ENCODE data around the gene MYL10.
"Not testable (repeated sequence)": the region's sequence is repeated elsewhere in the genome, so short reads cannot be mapped to it uniquely, and the experiment has no call there.

MYL10 gene

DNA sequence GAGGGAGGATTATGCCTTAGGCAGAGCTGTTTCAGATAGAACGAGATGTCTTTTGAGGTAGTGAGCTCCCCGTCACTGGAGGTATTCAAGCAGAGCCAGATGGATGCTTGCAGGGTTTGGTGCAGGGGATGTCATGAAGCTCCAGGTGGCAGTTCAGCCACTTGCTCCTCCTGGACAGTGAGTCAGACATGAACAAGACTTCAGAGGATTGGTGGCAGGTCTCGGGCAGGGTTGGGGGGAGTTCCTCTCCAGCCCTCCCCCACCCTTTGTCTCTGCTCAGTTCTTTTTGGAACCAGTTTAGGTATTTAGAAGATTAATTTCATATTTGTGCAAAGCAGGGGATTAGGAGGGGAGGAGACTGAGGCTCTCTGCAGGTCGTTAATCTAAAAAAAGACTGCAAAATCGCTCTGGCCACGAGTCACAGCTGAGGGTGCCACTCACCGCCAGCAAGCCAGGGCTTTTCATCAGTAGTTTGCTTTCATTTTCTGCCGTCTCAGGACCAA is 21.5 kb upstream of the MYL10 start:
- FAIRE-seq, result no peak

DNA sequence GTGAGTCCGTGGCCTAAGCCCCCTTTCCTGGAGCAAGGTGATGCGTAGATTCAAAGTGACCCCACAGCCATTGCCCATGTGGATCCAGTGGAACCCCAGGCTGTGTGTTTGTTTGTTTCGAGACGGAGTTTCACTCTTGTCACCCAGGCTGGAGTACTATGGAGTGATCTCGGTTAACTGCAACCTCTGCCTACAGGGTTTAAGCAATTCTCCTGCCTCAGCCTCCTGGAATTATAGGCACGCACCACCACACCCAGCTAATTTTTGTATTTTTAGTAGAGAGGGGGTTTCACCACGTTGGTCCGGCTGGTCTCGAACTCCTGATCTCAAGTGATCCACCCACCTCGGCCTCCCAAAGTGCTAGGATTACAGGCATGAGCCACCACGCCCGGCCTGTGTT is 18.8 kb upstream of the MYL10 start:
- not testable (repeated sequence) for FAIRE-seq

DNA sequence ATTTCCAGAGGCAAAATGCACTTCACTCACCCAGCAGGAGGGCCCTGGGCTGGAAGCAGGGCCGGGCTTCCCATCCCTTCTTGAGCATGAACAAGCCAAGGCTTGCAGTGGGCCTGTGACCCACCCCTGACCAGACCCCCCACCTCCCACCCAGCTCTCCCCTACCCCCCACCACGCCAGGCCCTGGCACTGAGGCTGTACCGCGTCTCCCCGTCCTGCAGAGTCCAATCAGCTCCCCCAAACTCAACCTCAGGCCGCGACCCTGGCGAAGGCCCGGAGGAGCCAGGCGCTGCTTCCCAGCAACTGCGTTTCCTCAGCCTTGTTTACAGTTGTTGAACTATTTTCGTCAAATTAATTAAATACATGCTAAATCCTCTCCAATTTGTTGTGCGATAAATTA is 16.9 kb upstream of the MYL10 start:
- FAIRE-seq, result no peak

DNA sequence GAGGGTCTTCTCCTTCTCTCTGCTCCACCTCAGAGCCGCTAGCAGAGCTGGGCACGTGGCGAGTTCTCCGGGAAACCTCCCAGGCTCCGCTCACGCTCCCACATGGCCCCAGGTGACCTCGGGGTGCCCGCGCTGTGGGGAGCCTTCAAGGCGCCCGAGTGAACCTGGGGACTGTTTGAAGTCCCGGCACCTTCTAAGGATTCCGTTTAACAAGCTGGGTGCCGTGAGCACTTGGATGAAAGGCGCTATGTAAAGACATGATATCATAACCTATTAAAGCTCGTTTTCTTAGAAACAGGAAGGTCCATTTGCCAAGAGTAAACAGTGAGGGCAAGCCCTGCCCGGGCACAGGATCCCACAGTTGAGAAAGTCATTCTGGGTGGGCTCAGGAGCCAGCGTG is 15.8 kb upstream of the MYL10 start:
- FAIRE-seq, result no peak

DNA sequence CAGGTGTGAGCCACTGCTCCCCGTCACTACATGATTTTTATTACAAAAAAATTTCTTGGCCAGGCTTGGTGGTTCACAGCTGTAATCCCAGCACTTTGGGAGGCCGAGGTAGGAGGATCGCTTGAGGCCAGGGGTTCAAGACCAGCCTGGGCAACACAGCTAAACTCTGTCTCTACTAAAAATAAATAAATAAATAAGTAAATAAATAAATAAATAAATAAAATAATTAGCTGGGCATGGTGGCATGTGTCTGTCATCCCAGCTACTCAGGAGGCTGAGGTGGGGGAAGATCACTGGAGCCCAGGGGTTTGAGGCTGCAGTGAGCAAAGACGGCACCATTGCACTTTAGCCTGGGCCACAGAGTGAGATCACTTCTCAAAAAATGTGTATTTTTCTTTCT is 10.0 kb upstream of the MYL10 start:
- not testable (repeated sequence) for FAIRE-seq

DNA sequence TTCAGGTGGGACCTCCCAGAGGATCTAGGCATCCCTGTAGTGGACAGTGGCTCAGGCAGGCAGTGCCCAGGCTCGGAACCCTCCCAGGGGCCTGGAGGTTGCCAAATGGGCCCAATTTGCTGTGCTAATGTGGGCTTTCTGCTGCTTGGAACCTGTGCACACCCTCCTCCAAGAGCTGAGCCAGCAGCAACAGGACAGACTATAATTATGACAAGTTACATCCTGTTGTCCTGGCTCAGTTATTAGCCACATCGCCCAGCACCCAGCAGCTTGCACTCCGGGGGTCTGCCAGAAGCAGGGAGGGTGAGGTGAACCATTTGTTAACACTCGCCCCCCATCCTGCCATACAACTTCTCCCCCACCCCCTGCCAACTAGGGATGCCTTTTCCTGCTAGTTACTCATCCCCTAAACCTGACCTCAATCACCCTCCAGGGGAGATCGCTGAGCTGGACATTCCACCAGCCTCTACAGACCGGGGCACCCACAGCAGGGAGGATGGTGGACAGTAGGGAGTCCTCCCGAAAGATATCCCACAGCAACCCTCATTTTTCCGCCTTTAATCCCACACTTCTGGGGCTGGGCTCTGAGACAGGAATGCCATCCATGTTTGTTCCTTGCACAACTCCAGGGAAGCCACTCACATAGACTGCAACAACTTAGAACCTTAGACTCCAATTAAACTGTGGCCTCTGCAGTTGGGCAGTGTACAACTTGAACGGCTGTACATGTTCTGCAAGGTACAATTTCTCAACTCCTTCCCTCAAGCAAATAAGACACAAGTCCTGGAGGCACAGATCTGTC is 7.9 kb upstream of the MYL10 start:
- FAIRE-seq, result no peak

DNA sequence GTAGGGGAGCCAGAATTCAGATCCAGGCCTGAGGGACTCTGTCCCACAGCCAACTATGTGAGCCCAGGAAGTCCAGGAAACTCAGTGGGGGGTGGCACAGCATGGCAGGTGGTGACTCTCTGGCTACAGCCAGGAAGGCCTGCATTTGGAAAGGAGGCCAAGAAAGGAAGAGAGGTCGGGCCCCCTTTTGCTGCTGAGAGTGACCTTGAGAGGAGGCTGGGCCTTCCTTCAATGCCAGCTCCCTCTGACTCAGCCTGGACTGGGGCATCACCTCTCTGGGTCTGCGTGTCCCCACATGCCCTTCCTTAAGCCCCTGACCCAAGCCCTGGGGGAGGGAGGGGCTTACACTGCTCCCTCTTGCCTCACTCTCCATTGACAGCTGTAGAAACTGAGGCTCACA is 6.4 kb upstream of the MYL10 start:
- no peak for FAIRE-seq

DNA sequence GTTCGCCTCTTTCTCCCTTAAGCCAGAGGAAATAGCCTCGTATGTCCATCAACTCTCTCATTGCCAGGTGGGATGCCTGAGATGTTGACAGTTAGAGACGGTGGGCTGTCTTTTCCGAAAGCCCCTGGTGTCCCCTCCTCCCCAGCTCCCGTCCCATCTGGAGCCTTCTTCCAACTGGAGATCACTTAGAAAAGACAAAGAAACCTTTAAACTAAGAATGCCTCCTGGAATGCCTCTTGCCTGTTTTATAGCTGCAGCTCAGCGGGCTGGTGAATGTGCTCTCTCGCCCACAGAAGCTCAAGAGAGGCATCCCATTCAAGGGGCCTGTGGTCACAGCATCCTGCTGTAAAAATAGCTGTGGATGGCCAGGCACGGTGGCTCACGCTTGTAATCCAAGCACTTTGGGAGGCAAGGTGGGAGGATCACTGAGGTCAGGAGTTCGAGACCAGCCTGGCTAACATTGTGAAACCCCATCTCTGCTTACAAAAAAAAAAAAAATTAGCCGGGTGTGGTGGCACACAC is 5.2 kb upstream of the MYL10 start:
- FAIRE-seq, result no peak

DNA sequence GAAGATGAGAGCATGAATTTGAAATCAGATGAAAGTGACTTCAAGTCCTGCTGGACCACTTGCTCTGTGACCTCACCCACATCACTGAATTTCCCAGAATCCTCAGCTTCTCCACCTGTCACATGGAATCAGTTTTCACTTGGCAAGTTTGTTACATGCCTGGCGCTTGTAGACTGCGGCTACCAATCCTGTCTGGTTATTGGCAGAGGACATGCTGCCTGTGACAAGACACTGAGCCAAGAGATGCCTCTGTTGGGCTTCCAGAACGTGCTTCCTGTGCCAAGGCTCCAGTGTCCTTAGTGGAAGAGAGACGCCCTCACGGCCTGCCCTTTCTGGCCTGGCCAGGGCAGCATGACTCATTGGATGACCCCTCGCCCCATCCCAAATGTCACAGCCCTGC is 4.4 kb upstream of the MYL10 start:
- no peak for FAIRE-seq

DNA sequence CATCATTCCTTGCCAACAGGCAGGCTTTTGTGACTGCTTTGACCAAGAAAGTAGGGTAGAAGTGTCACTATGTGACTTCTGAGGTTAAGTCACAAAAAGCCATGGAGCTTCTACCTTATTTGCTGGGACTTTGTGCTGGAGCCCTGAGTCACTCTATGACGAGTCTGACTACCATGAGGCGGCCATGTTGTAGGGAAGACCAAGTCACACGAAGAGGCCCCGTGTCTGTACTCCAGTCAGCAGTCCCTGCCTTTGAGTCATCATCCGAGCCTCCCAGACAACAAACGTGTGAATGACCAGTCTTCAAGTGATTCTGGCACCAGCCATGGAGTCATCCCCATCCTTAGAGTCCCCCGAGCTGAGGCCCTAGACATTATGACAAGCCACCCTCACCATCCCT is 3.5 kb upstream of the MYL10 start:
- FAIRE-seq, result no peak

DNA sequence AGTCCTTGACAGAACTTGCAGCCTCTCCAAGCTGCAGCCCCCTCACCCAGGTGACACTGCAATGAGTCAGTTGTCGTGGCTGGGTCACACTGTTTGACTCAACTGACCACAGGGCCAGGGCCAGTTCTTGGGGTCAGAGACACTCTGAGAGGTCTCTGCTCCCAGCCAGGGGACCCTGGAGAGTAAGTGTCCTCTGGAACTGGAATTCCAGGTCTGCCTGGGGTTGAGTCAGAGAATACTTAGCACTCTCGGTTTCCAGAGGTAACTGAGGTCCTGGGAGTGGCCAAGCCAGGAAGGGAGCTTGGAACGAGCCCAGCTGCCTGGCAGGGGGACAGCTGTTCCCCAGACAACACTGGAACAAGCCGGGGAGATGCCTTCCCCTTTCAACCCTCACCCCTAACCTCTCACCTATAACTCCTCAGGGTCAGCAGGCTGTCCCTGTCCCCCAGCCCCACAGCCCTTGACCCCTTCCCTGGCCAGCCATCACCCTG is 2.2 kb upstream of the MYL10 start:
- FAIRE-seq, result no peak

DNA sequence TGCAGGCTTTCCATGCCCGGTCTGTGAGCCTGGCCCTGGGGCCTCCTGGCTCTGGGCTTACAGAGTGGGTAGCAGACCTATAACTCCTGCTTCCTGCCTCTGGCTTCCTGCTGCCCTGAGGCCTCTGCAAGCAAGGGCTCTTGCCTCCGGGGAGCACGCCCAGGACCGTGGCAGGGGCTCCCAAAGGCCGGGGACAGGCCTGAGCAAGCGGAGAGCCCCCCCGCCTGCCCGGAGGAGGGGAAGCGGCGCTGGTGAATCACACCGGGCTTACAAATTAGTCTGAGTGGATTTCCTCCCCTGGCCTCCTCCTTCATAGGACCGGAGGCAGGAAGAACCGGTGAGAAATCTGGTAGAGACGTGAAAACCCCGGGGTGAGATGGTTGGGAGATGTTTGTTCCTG is 1.5 kb upstream of the MYL10 start:
- FAIRE-seq, result no peak

DNA sequence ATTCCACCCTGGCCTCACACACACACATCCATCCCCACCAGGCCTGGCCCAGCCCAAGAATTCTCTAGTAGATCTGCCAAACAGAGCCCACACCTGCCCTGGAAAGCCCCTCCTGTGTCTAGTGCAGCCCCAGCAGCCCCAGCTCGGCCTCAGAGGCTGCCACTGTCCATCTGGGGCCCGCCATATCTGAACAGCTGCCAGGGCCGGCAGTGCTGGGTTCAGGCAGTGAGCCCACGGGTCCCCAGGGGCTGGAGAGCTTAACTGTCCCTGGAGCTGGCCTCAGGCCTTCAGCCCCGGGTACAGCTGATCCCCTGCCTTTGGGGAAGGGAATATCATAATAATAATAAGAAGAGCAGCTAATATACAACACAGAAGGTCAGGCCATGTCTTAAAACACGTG is 574 bp downstream of the MYL10 start:
- FAIRE-seq, result no peak

DNA sequence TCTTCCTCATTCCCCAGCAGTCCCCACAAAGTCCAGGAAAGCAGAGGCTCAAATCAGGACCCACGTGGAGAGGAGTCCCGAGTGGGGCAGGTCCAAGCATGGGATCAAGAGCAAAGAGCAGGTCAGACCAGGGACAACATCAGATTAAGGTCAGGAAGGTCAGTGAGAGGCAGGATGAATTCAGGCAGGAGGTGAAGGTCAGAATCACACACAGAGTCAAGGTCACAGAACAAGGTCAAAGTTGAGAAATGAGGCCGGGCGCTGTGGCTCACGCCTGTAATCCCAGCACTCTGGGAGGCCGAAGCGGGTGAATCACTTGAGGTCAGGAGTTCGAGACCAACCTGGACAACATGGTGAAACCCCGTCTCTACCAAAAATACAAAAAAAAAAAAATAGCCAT is 2.3 kb downstream of the MYL10 start:
- no peak for FAIRE-seq

DNA sequence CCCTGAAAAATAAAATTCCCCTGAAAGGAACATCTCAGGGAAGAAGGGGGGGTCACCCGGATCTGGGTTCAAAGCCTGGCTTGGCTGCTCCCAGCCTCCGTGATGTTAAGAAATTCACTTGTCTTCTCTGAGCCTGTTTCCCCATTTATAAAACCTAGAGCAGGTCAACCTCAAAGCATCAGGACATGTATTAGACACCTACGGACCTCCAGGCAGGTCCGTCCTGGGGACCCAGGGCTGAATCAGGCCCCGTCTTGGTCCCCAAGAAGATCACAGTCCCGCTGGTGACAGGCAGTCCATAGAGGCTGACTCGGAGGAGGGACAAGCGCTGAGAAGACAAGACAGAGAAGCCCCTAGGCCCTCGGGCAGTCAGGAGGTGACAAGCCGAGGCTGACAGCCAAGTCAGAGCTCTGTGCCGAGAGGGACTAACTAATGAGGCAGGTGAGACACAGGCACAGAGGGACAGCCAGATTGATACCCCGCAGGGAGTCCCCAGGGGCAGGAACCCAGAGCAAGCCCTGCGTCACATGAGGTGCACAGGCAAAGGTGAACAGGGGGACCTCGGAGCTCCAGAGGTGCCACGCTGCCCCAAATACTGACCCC is 2.9 kb downstream of the MYL10 start:
- no peak for FAIRE-seq

DNA sequence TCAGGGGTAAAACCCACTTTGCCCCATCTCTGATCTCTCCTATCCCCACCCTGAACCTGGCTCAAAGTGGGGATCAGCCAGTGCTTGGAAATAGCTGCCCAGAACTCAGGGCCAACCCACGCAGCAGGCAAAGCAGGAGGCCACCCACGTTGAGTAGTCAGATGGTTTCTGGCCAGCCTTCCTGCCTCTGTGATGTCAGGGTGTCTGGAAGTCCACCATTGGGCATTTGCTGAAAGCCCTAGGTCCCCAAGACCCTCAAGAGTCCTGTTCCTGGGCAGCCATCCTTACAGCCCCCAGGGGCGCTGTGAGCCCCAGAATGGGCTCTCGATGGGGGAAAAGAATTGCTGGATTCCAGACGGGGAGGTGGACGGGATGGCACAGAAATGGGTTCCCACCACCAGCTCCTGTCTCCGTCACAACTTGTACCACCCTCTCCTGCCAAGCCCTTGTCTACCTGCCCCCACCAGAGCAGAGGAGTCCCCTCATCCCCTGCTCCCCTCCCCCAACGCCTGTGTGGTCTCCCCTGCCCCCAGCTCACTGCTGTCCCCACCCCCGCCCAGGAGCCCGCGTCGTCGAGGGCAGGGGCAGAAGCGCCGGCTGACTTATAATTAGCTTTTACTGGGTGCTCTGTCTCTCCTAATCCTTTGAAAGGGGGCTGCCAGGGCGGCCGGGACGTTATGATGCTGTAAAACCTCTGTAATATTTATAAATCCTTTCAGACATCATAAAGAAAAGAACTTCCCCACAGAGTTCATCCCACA is 3.9 kb downstream of the MYL10 start:
- FAIRE-seq, result no peak

DNA sequence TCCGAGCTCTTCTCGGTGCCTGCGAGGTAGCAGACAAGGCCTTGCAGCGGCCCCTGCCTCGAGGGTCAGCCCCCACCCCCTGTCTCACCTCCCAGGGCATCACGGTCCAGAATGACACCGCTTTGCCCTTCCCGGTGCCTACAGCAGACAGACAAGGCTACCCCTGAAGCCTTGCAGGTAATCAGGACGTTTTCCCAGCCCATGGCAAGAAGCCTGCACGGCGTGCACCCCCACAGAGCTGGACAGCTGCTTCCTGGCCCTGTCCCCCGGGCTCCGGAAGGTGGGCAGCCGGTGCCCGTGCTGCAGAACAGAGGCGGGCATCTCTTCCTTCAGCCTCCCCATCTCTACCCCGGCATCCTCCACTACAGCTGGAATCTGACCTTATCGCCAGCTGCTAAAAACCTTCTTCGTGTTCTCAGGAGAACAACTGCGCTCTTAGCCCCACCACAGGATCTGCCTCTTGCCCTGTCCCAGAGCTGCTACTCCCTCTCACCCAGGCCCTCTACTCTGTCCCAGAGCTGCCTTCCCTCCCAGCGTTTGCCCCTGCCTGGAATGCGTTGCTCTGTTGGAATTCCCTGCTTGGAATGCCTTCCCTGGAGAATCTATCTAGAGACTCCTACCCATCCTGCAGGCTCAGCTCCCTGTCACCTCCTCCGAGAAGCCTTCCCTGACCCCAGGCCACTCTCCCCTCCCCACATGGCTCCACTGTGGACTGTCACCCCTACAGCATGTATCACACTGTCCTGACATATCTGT is 4.7 kb downstream of the MYL10 start:
- no peak for FAIRE-seq

DNA sequence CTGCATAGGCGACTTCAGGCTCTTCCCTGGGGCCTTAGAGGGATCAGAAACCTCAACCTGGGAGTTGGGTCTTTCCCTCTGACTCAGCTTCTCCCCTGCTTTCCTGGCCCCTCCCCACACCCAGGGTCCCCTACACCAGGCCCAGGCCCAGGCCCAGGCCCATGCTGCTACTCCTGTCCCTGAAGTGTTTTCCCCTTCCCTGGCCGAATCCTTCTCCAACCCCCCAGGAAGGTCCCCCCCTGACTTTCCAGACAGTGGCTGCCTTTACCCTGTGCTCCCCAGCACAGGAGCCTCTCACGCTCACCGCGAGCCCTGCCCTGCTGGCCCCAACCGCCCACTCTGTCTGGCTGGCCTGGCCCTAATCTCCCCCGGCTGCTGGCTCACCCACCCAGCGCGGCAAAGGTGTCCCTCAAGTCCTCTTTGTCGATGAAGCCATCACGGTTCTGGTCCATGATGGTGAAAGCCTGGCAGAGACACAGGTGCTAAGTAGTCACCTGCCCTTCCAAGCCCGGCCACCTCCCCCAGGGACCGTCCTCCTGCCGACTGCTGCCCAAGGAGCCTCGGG is 6.4 kb downstream of the MYL10 start:
- FAIRE-seq, result no peak

DNA sequence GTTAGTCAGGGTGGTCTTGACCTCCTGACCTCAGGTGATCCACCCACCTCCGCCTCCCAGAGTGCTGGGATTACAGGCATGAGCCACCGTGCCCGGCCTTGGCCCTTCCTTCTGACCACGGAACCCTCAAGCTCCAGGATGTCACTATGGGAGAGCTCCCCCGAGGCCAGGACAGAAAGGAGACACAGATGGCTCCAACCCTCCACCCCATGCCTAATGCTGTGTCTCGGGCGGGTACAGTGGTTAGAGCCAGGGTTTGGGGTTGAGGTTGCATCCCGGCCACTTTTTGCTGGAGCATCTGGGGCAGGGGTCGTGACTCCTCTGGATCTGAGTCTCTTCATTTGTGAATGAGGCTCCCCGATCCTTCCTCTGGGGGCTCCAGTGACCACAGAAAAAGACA is 8.1 kb downstream of the MYL10 start:
- no peak for FAIRE-seq

DNA sequence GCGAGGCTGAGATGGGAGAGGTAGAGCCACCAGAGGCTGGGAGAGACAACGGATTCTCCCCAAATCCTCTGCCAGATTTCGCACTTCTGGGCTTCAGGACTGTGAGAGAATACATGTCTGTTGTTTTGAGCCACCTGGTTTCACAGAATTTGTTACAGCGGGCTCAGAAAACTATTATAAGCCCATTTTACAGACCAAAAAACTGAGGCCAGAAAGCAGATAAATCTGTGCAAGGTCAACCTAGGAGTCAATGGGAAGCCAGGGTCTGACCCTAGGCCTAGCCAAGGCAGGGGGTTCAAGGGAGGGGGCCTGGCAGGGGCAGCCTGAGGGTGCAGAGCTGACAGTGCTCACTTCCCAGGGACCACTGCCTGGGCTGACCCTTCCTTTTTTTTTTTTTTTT is 8.7 kb downstream of the MYL10 start:
- no peak for FAIRE-seq

DNA sequence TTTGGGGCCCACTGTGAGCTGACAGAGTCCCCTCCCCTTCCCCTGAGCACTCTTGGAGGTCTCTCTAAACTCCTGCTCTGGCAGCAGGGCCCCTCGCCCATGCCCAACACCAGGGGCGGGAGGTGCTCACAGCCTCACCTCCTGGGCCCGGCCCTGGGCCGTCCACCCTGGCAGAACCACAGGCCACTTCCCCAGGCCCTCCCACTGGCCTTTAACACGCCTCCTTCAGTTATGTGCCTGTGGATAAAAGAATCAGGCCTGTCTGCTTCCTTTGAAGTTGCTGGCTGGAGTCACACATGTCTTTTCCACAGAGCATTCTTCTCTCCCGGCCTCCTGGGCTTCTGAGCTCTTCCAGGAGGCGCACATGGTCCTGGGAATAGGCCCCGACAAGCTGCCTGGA is 10.2 kb downstream of the MYL10 start:
- no peak for FAIRE-seq

DNA sequence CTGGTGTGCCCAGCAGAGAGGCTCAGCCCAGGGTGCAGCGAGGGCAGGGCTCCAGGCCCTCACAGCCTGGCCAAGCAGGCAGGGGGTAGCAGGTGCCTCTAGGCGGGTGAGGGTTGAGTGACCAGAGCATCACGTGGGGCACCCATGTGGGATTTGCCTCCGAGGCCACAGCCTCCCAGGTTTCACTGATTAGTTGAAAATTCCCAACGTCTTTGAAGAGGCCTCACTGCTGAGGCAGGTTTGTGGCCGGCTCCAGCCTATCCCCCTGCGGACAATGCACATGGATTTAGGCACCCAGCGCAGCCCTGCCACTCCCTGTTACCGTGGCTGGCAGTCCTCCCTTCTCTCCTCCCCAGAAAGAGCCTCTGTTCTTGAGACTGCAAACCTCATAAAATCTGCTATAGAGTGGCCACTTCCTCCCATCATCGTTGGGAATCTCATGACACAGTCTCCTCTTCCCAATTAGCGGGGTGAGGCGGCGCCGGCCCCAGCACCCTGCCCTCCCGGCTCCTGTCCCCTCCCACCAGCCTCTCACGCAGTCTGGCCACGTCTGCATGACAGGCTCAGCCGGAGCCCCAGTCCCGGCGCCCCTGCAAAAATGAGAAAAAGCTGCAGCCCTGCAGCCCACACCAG is 10.8 kb downstream of the MYL10 start:
- FAIRE-seq, result no peak
